IMR-90 (cell line): ENCODE results near the gene SGMS1. TPM values are rescaled to one million over a fixed set of nuclear protein-coding genes. Genes with fewer than 3 reads are reported as not detected.

Experiments
- ATAC-seq: fragments of 200-7000 bp; cut with Tn5 transposase; 2 replicates; pipeline ENCODE4 v1.9.1; 2020; ENCODE audit warnings: low read depth, mild to moderate bottlenecking, moderate library complexity
- BruUV-seq: library from RNA; stranded (reverse); fragments of 400-500 nt; replicated peaks from 2 replicates; lab custom pipeline; 2021; lab: Mats Ljungman, UMichigan
- CTCF ChIA-PET: fragments of 300-600 bp; formaldehyde crosslinking; extraction: SDS; loops from one replicate; lab custom pipeline; 2021; ENCODE audit warnings: antibody characterized with exemption; lab: Yijun Ruan, JAX
- POLR2A ChIA-PET: fragments of 300-600 bp; sonication (Branson Sonifier 250); formaldehyde crosslinking; loops from one replicate; lab custom pipeline; 2022; ENCODE audit warnings: antibody characterized with exemption; ENCODE audit not compliant: unreplicated experiment; lab: Charles Lee
- DNase-seq: peaks from one replicate; pipeline ENCODE4 v3.0.0; 2013
- H2AFZ ChIP-seq: replicated peaks from 2 replicates; pipeline ENCODE3; 2013; ENCODE audit warnings: low read length, mild to moderate bottlenecking; ENCODE audit not compliant: poor library complexity
- H2AK5ac ChIP-seq: 2 replicates; pipeline ENCODE4 v1.6.1; 2013; ENCODE audit warnings: low read depth, low read length, inconsistent platforms
- H2AK9ac ChIP-seq: replicated peaks from 2 replicates; pipeline ENCODE3; 2013; ENCODE audit warnings: mild to moderate bottlenecking, low read depth, low read length, moderate library complexity; ENCODE audit not compliant: poor library complexity
- H2BK120ac ChIP-seq: 2 replicates; pipeline ENCODE4 v1.6.1; 2013; ENCODE audit warnings: low read depth, low read length, inconsistent platforms
- H2BK15ac ChIP-seq: 3 replicates; pipeline ENCODE4 v1.6.1; 2013; ENCODE audit warnings: low read depth, low read length, inconsistent platforms
- H2BK20ac ChIP-seq: 2 replicates; pipeline ENCODE4 v1.6.1; 2013; ENCODE audit warnings: low read depth, mild to moderate bottlenecking, inconsistent platforms, low read length, moderate library complexity
- H2BK5ac ChIP-seq: 2 replicates; pipeline ENCODE4 v1.6.1; 2013; ENCODE audit warnings: mild to moderate bottlenecking, low read depth, low read length, inconsistent platforms; ENCODE audit not compliant: poor library complexity, severe bottlenecking
- H3K14ac ChIP-seq: replicated peaks from 2 replicates; pipeline ENCODE4 v1.6.1; 2013; ENCODE audit warnings: low read depth, low read length, inconsistent platforms
- H3K18ac ChIP-seq: 2 replicates; pipeline ENCODE4 v1.6.1; 2013; ENCODE audit warnings: low read depth, low read length, control low read depth
- H3K23ac ChIP-seq: 2 replicates; pipeline ENCODE4 v1.6.1; 2013; ENCODE audit warnings: low read depth, low read length, inconsistent platforms
- H3K27ac ChIP-seq: 2 replicates; pipeline ENCODE4 v1.5.1; 2013; ENCODE audit warnings: mild to moderate bottlenecking, control low read depth, low read length; ENCODE audit not compliant: insufficient read depth
- H3K27me3 ChIP-seq: 2 replicates; pipeline ENCODE4 v1.6.1; 2013; ENCODE audit warnings: low read length; ENCODE audit not compliant: control insufficient read depth, insufficient read depth
- H3K36me3 ChIP-seq: 2 replicates; pipeline ENCODE4 v1.6.1; 2013; ENCODE audit warnings: low read length, mixed read lengths; ENCODE audit not compliant: control insufficient read depth, insufficient read depth
- H3K4ac ChIP-seq: 2 replicates; pipeline ENCODE4 v1.6.1; 2013; ENCODE audit warnings: low read depth, low read length, inconsistent platforms
- H3K4me1 ChIP-seq: 2 replicates; pipeline ENCODE4 v1.6.1; 2013; ENCODE audit warnings: low read length, mixed read lengths; ENCODE audit not compliant: control insufficient read depth, insufficient read depth
- H3K4me2 ChIP-seq: 2 replicates; pipeline ENCODE4 v1.6.1; 2013; ENCODE audit warnings: low read depth, mild to moderate bottlenecking, control low read depth, low read length, moderate library complexity
- H3K4me3 ChIP-seq: 2 replicates; pipeline ENCODE4 v1.5.1; 2013; ENCODE audit warnings: low read depth, mild to moderate bottlenecking, control low read depth, low read length, moderate library complexity; ENCODE audit not compliant: insufficient read depth
- H3K56ac ChIP-seq: 2 replicates; pipeline ENCODE4 v1.6.1; 2013; ENCODE audit warnings: low read length, inconsistent platforms; ENCODE audit not compliant: insufficient read depth; ENCODE audit errors: extremely low read depth
- H3K79me1 ChIP-seq, 2 experiments: 2 replicates each; pipeline ENCODE4 v1.6.1; 2013; ENCODE audit warnings: low read length in 2 of 2, inconsistent platforms in 1 of 2, low read depth in 1 of 2
- H3K9ac ChIP-seq: 2 replicates; pipeline ENCODE4 v1.6.1; 2013; ENCODE audit warnings: low read depth, low read length, control low read depth
- H3K9me1 ChIP-seq: 2 replicates; pipeline ENCODE4 v1.6.1; 2013; ENCODE audit warnings: low read length, inconsistent platforms; ENCODE audit not compliant: insufficient read depth
- H3K9me3 ChIP-seq: 2 replicates; pipeline ENCODE4 v1.6.1; 2013; ENCODE audit warnings: low read length; ENCODE audit not compliant: control insufficient read depth, insufficient read depth
- H4K20me1 ChIP-seq: 2 replicates; pipeline ENCODE4 v1.6.1; 2013; ENCODE audit warnings: low read length, inconsistent platforms; ENCODE audit not compliant: insufficient read depth
- H4K5ac ChIP-seq: 2 replicates; pipeline ENCODE4 v1.6.1; 2013; ENCODE audit warnings: mild to moderate bottlenecking, low read depth, low read length, control low read depth
- H4K8ac ChIP-seq, 2 experiments: 2 replicates each; pipeline ENCODE4 v1.6.1; 2013; ENCODE audit warnings: low read depth in 2 of 2, low read length in 2 of 2, control low read depth in 1 of 2, inconsistent platforms in 1 of 2
- H4K91ac ChIP-seq: 2 replicates; pipeline ENCODE4 v1.6.1; 2013; ENCODE audit warnings: low read depth, low read length, inconsistent platforms; ENCODE audit not compliant: insufficient read depth
- WGBS, 2 experiments: methylation state at CpG; one replicate each; pipeline versions ENCODE4 v1.1.5 to v1.1.7; 2013; ENCODE audit warnings: missing lambda C conversion rate in 2 of 2; ENCODE audit not compliant: insufficient read length in 1 of 2; ENCODE audit errors: extremely low coverage in 2 of 2; 5-methylcytosine and 5-hydroxymethylcytosine counted together
- dilution Hi-C: fragments of 300-500 bp; cut with HindIII; formaldehyde crosslinking; loops from one replicate; pipeline ENCODE4 v1.14.3; 2018; ENCODE audit warnings: low sequenced_read_pairs; ENCODE audit not compliant: unreplicated experiment
- in situ Hi-C: fragments of 300-500 bp; cut with MboI; formaldehyde crosslinking; loops from 3 replicates; pipeline ENCODE4 v1.14.3; 2019; ENCODE audit warnings: low sequenced_read_pairs, inconsistent platforms, mixed read lengths
- intact Hi-C: fragments of 100-400 bp; cut with micrococcal nuclease; formaldehyde crosslinking; loops from 2 replicates; pipeline ENCODE4 v1.10.0; 2022
- polyA plus RNA-seq, 3 experiments: library from polyadenylated mRNA; depleted of rRNA; stranded (reverse); fragments of >200 nt; gene quantifications; 2 replicates each; pipeline ENCODE4 v1.2.3, GENCODE V29; 2012; ENCODE audit warnings: low replicate concordance in 1 of 3
- total RNA-seq: library from RNA; depleted of rRNA; stranded (reverse); fragments of >200 nt; gene quantifications from 2 replicates; pipeline ENCODE4 v1.2.3, GENCODE V29; 2012
- TF ChIP-seq, protein P1 (sequence below): fragments of 150-350 bp; IDR thresholded peaks from 2 replicates; pipeline ENCODE4 v1.6.1; 2017; ENCODE audit warnings: mild to moderate bottlenecking, antibody characterized with exemption, low read length, low read depth

SGMS1 gene
- total and polyA plus RNA-seq, 2 of the 4 experiments (the other 2 are of a cell fraction) = 9.8 to 30.8 TPM

DNA sequence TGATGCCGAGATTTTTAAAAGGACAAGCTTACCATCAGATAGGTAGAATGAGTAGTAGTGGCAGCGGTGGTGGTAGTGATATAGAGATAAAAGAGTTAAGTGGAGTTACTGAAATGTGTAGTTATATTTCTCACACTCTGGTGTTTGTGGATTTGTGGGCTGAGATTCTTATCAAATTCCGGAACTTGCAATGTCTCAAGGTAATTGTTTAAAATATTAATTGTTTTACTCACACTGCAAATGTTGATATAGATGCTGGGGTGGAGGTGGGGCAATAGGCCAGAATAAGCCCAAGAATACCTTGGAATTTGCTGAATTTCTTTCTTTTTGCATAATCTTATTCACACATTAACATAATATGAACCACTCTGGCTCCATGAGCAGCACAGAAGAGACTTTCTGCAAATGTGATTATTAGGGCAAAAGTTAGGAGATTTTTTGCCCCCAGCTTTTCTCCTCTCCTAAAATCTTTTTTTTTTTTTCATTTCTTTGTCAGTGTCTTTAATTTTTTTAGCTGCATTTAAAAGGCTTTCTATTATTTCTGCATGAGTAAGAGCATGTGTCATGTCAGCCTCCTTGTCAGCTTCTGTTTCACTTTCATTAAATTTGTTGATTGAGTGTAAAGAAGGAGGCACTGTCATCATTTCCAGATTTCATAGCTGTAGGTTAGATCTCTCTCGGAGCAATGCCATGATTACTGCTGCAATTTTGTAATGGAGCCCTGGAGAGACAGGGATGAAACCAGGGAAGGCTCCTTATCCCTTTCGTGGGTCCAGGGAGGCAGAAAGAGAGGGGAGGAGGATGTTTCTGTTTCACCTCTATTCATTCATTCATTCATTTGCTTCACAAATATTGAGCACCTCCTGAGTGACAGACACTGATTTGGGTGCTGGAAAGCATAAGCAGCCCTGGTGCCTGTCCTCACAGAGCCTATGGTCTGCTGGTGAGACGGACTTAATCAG is 13.1 kb upstream of the SGMS1 start:
- in situ Hi-C loops (no loop called here), dilution Hi-C loops (no loop called here), intact Hi-C loops (no loop called here)
- Histone ChIP-seq H2BK5ac (no peak overlapping the region), H3K79me1 (no peaks in the 10 kb centered on the region), H2AFZ (no peak overlapping the region), H3K56ac (no peak overlapping the region), H3K4me1 (peaks cover 3% of the 10 kb centered on the region), H4K20me1 (no peaks in the 10 kb centered on the region), H3K4me2 (no peak overlapping the region), H3K9ac (no peak overlapping the region), H3K18ac (no peak overlapping the region), H2BK20ac (no peak overlapping the region), H4K8ac (no peak overlapping the region), H3K27ac (no peak overlapping the region), H3K4me3 (no peak overlapping the region), H3K23ac (no peak overlapping the region), H2BK15ac (no peak overlapping the region), H4K91ac (no peak overlapping the region), H2AK9ac (no peak overlapping the region), H4K5ac (no peak overlapping the region), H3K9me3 (no peaks in the 10 kb centered on the region), H3K4ac (no peak overlapping the region), H2AK5ac (no peak overlapping the region), H3K27me3 (no peaks in the 10 kb centered on the region; the same call in 1 of the 2 replicates), H3K36me3 (no peaks in the 10 kb centered on the region), H3K14ac (no peak overlapping the region), H3K9me1 (0 out of 2 replicates have a peak, but pooled peaks cover 2% of the 10 kb centered on the region), H2BK120ac (no peak overlapping the region)
- 40% methylated on average over 1 of the region's 6 CpGs; no CpG with 5 or more reads in 1 of the 2 experiments for WGBS, 2 experiments
- CTCF ChIA-PET = no interaction called here
- BruUV-seq = no TSS peak
- peak; percentile 30 for DNase-seq
- TF ChIP-seq, protein P1, sequence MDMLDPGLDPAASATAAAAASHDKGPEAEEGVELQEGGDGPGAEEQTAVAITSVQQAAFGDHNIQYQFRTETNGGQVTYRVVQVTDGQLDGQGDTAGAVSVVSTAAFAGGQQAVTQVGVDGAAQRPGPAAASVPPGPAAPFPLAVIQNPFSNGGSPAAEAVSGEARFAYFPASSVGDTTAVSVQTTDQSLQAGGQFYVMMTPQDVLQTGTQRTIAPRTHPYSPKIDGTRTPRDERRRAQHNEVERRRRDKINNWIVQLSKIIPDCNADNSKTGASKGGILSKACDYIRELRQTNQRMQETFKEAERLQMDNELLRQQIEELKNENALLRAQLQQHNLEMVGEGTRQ = no peak
- POLR2A ChIA-PET = no interaction called here
- no peak; the same call in 1 of the 2 replicates for ATAC-seq
